T follicular helper cell (primary cell): ENCODE data around the gene FAM169A.
"Not testable (repeated sequence)": the region's sequence is repeated elsewhere in the genome, so short reads cannot be mapped to it uniquely, and the experiment has no call there.

Source experiments
- DNase-seq: peaks from one replicate; pipeline ENCODE4 v3.0.0-alpha.2; 2020; ENCODE audit warnings: low read depth

The FAM169A gene

GRCh38 chr5:74801197-74801596 is 65.0 kb downstream of the FAM169A start:
- DNase-seq: no peak

- no peak for DNase-seq
Observed at GRCh38 chr5:74798977-74799911, 66.9 kb downstream of the FAM169A start.

GRCh38 chr5:74791669-74792068 is 74.5 kb downstream of the FAM169A start:
- DNase-seq: not testable (repeated sequence)

- no peak for DNase-seq
Observed at GRCh38 chr5:74787424-74787823, 78.8 kb downstream of the FAM169A start.

GRCh38 chr5:74786851-74787250 is 79.3 kb downstream of the FAM169A start:
- no peak for DNase-seq

GRCh38 chr5:74778609-74779008 is 87.6 kb downstream of the FAM169A start:
- DNase-seq: no peak

GRCh38 chr5:74772359-74772758 is 93.8 kb downstream of the FAM169A start:
- no peak for DNase-seq

- DNase-seq: no peak
Observed at GRCh38 chr5:74767579-74767913, 98.6 kb downstream of the FAM169A start.

GRCh38 chr5:74766849-74767578 is 99.2 kb downstream of the FAM169A start, which contains the start of the genes GFM2 and NSA2:
TSS of gene GFM2 (minus strand) at chr5:74767117. CDS start at chr5:74763742, 3,375 bp downstream.
TSS of gene NSA2 (plus strand) at chr5:74767249. CDS start at chr5:74767361, 112 bp downstream.
- DNase-seq: peak; percentile 90

GRCh38 chr5:74766418-74766848 is 99.8 kb downstream of the FAM169A start:
- no peak for DNase-seq

GRCh38 chr5:74765929-74766328 is 100.3 kb downstream of the FAM169A start:
- no peak for DNase-seq

GRCh38 chr5:74765201-74765600 is 101.0 kb downstream of the FAM169A start:
- no peak for DNase-seq

GRCh38 chr5:74763504-74763903 is 102.7 kb downstream of the FAM169A start:
- no peak for DNase-seq

GRCh38 chr5:74762599-74762998 is 103.6 kb downstream of the FAM169A start:
- no peak for DNase-seq

GRCh38 chr5:74761241-74761640 is 104.9 kb downstream of the FAM169A start:
- no peak for DNase-seq

GRCh38 chr5:74748742-74749141 is 117.4 kb downstream of the FAM169A start:
- not testable (repeated sequence) for DNase-seq

- DNase-seq: no peak
Observed at GRCh38 chr5:74738406-74738805, 127.8 kb downstream of the FAM169A start.

GRCh38 chr5:74736759-74737158 is 129.4 kb downstream of the FAM169A start:
- no peak for DNase-seq
